ENCODE results near the gene KAZN.

DNA sequence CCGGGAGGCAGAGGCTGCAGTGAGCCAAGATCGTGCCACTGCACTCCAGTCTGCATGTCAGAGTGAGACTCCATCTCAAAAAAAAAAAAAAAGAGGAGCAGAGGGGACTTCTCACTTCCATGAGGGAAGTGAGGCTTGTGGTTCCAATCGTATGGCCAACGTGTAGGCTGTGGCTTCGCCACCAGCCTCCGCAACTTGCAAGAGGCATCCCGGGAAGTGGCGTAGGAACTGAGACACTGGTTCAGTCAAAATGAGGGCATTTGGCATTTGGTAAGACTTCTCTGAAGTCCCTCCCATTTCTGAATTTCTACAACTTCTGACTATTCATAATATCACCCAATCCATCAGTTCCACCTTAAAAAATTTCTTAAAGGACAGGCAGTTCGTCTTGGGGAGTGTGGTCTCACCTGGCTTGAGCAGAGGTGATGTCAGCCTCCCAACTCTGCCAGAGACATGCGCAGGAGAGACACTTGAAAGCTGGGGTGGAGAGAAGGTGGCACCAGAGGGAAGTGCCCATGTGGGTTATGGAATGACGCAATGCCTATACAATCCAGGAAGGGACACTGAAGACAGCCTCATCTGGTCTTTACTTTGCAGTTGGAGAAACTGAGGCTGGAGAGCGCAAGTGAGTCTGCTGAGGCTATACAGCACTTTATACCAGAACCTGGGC is 17.2 kb downstream of the KAZN start:
- TF ChIP-seq, protein P1, sequence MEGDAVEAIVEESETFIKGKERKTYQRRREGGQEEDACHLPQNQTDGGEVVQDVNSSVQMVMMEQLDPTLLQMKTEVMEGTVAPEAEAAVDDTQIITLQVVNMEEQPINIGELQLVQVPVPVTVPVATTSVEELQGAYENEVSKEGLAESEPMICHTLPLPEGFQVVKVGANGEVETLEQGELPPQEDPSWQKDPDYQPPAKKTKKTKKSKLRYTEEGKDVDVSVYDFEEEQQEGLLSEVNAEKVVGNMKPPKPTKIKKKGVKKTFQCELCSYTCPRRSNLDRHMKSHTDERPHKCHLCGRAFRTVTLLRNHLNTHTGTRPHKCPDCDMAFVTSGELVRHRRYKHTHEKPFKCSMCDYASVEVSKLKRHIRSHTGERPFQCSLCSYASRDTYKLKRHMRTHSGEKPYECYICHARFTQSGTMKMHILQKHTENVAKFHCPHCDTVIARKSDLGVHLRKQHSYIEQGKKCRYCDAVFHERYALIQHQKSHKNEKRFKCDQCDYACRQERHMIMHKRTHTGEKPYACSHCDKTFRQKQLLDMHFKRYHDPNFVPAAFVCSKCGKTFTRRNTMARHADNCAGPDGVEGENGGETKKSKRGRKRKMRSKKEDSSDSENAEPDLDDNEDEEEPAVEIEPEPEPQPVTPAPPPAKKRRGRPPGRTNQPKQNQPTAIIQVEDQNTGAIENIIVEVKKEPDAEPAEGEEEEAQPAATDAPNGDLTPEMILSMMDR (IDR thresholded peaks at IDR 0.05): no peak
- TF ChIP-seq POLR2AphosphoS5 (IDR thresholded peaks at IDR 0.05) (no peak), POLR2A (IDR thresholded peaks at IDR 0.05) (no peak), EP300 (IDR thresholded peaks at IDR 0.05) (no peak)
